SK-N-MC (cell line): ENCODE data around the gene C20orf202.

Experiments used
- EZH2 ChIP-seq: fragments of 200-600 bp; sonication (generic); IDR thresholded peaks from one replicate; pipeline ENCODE4 v1.6.1; 2017; ENCODE audit warnings: antibody characterized with exemption
- FOXP2 ChIP-seq: optimal IDR thresholded peaks from 2 replicates; pipeline ENCODE3; 2011; ENCODE audit warnings: mild to moderate bottlenecking, moderate library complexity; ENCODE audit not compliant: insufficient read depth; ENCODE audit errors: extremely low read length, control extremely low read depth
- POLR2AphosphoS5 ChIP-seq: IDR thresholded peaks from 2 replicates; pipeline ENCODE4 v1.6.1; 2012; ENCODE audit warnings: mild to moderate bottlenecking, low read depth, low read length, borderline replicate concordance

GRCh38 chr20:1212023-1212422 lies 8.8 kb downstream of the C20orf202 start:
- TF ChIP-seq POLR2AphosphoS5 (no peak), EZH2 (no peak), FOXP2 (no peak)
